Ishikawa (cell line): ENCODE measurements around the gene CCM2.

Experiments used
- CEBPB ChIP-seq: IDR thresholded peaks from 2 replicates; pipeline ENCODE4 v1.6.1; 2012
- CREB1 ChIP-seq: IDR thresholded peaks from 2 replicates; pipeline ENCODE4 v1.6.1; 2012; ENCODE audit warnings: low read depth
- EGR1 ChIP-seq: IDR thresholded peaks from 2 replicates; pipeline ENCODE4 v1.6.1; 2012
- EP300 ChIP-seq: IDR thresholded peaks from 2 replicates; pipeline ENCODE4 v1.6.1; 2012; ENCODE audit warnings: borderline replicate concordance
- FOXM1 ChIP-seq: IDR thresholded peaks from 2 replicates; pipeline ENCODE4 v1.6.1; 2012; ENCODE audit warnings: low read depth, borderline replicate concordance
- MAX ChIP-seq: IDR thresholded peaks from 2 replicates; pipeline ENCODE4 v1.6.1; 2012
- NFIC ChIP-seq: IDR thresholded peaks from 2 replicates; pipeline ENCODE4 v1.6.1; 2012
- RAD21 ChIP-seq: IDR thresholded peaks from 2 replicates; pipeline ENCODE4 v1.6.1; 2012; ENCODE audit warnings: low read depth
- REST ChIP-seq: IDR thresholded peaks from 2 replicates; pipeline ENCODE4 v1.6.1; 2012; ENCODE audit warnings: low read depth, mild to moderate bottlenecking
- TAF1 ChIP-seq: IDR thresholded peaks from 2 replicates; pipeline ENCODE4 v1.6.1; 2012; ENCODE audit warnings: low read depth, mild to moderate bottlenecking
- TCF12 ChIP-seq: IDR thresholded peaks from 2 replicates; pipeline ENCODE4 v1.6.1; 2012; ENCODE audit warnings: low read depth
- TEAD4 ChIP-seq: IDR thresholded peaks from 2 replicates; pipeline ENCODE4 v1.6.1; 2012
- USF1 ChIP-seq: IDR thresholded peaks from 2 replicates; pipeline ENCODE4 v1.6.1; 2012
- YY1 ChIP-seq: IDR thresholded peaks from 2 replicates; pipeline ENCODE4 v1.6.1; 2012; ENCODE audit warnings: low read depth
- ZBTB7A ChIP-seq: IDR thresholded peaks from 2 replicates; pipeline ENCODE4 v1.6.1; 2012; ENCODE audit warnings: low read depth

Gene CCM2

DNA sequence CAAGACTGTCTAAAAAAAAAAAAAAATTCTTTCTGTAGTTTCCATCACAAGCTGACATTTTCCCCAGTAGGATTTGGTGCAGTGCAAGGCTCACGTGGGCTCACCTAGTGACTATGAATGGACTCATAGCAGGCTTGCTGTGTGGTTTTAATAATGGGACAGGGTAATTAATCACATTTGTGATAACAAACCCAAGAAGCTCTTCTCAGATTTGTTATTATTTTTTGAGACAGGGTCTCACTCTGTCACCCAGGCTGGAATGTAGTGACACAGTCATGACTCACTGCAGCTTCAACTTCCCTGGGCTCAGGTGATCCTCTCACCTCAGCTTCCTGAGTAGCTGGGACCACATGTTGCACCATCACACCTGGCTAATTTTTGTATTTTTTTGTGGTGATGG, 48.7 kb downstream of the CCM2 start:
- TF ChIP-seq FOXM1, result no peak
- TF ChIP-seq MAX, result no peak
- no peak for TF ChIP-seq EGR1
- no peak for TF ChIP-seq TCF12
- no peak for TF ChIP-seq TAF1
- no peak for TF ChIP-seq RAD21
- no peak for TF ChIP-seq CEBPB
- no peak for TF ChIP-seq TEAD4
- TF ChIP-seq EP300, result no peak
- TF ChIP-seq CREB1, result no peak
- TF ChIP-seq YY1, result no peak
- no peak for TF ChIP-seq NFIC
- TF ChIP-seq REST, result no peak
- TF ChIP-seq USF1, result no peak
- TF ChIP-seq ZBTB7A, result no peak

GRCh38 chr7:45050198-45050597, 50.2 kb downstream of the CCM2 start:
- TF ChIP-seq REST, result no peak
- no peak for TF ChIP-seq TEAD4
- no peak for TF ChIP-seq NFIC
- TF ChIP-seq TAF1, result no peak
- no peak for TF ChIP-seq RAD21
- no peak for TF ChIP-seq ZBTB7A
- TF ChIP-seq MAX, result no peak
- no peak for TF ChIP-seq USF1

DNA sequence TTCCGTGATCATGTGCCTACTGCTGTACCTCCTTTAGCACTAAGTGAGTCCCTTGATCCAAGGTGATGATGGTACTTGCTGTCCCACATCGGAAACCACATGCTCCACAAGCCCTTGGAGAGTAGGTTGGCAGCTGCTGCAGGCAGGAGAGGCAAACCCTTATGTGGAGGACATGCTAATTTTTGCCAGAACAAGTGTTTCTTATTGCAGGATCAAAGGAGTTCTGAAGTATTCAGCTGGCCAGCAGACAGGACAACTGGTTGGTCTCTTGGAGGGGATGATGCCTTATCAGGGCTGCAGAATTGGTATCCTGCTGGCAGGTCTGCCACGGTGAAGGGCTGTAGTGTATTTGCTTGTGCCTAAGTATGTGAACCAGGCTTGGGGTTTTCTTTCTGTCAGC, 52.0 kb downstream of the CCM2 start:
- TF ChIP-seq USF1 (no peak), REST (no peak), ZBTB7A (no peak), RAD21 (no peak), FOXM1 (no peak), NFIC (no peak), CREB1 (no peak), CEBPB (no peak), TAF1 (no peak), EP300 (no peak), MAX (no peak), TEAD4 (no peak), EGR1 (no peak), TCF12 (no peak), YY1 (no peak)

DNA sequence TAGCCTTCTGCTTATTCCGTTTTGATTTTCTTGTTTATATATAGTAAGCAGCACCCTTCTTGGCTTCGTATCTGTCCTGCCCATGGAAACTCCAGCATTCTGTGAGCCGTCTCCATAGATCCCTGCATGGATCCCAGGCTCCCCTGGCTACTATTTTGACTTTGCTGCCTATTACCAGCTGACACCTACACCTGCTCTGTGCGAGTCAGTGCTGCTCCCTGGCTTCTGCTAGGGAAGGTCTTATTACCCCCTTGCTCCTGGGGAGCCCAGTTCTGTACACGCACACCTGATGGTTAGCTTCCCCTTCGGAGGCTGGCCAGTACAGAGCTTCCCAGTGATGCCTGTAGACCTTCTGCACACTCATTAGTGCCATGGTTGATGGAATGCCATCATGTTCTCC, 53.4 kb downstream of the CCM2 start:
- TF ChIP-seq EP300 (no peak), REST (no peak), USF1 (no peak), ZBTB7A (no peak), TEAD4 (no peak), RAD21 (no peak), TAF1 (no peak), YY1 (no peak), TCF12 (no peak), NFIC (no peak), MAX (no peak)
